ENCODE measurements around the gene SLC17A5. TPM values are rescaled to one million over a fixed set of nuclear protein-coding genes. Genes with fewer than 3 reads are reported as not detected.
"Not testable (repeated sequence)": the region's sequence is repeated elsewhere in the genome, so short reads cannot be mapped to it uniquely, and the experiment has no call there.

Gene SLC17A5
- total RNA-seq = 1 to 10 TPM; 4.8 to 6.4 TPM

DNA sequence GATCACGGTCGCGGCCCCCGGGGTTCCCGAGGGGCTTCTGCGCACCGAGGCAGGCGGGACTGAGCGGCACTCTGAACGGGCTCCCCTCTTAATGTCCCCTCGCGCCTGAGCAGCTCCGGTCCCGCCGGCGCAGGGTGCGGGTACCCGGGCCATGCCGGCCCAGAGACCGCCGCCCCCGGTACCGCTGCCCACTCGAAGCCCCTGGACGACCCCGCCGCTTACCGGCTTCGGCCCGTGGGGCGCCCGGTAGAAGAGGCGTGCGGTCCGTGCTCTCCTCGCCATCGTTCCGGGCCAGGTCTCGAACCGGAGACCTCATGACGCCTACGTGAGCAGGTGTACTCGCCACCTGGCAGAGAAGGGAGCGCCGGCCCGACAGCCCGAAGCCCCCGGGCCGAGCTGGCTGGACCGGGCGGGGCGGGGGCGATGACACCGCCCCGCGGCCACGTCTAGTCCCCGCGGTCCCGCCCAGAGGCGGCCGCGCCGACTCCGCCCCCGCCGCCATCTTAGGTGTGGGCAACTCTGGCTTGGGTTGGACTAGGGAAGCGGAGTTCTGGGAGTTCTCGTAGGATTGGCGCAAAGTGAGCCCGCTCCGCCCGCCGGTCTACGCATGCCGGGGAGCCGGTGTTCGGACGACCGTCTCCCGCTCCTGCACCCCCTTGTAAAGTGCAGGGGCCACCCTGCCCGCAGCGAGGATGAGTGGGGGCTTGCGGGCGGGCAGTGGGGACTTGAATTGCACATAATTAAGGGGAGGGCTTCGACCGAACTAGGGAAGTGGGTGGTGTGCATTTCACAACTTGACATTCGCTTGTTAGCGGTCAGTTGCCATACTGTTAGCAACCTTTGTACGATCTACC lies at the start of gene SLC17A5:
Gene SLC17A5, minus strand, starts transcription at position 422 of the 854 bp plus-strand sequence. Its CDS starts 106 bp downstream, at position 316.
- Mint-ChIP-seq H3K9me3 (no peaks in the 10 kb centered on the region), H3K27me3 (no peaks in the 10 kb centered on the region), H3K27ac (peak within 1 kb of the TSS; percentile 94), H3K36me3 (ENCODE audit: low read depth) (peaks cover 9% of the 10 kb centered on the region), H3K4me1 (peaks cover 6% of the 10 kb centered on the region), H3K4me3 (peak within 1 kb of the TSS; percentile 83)
- ATAC-seq (replicated peaks) = peak; percentile 94

GRCh38 chr6:73703466-73703865 lies 49.7 kb upstream of the SLC17A5 start:
- no peak for ATAC-seq (replicated peaks)
- H3K27me3 Mint-ChIP-seq = peaks cover 5% of the 10 kb centered on the region
- no peak overlapping the region for H3K4me3 Mint-ChIP-seq
- peaks cover 38% of the 10 kb centered on the region for H3K36me3 Mint-ChIP-seq (ENCODE audit: low read depth)
- peaks cover 13% of the 10 kb centered on the region for H3K4me1 Mint-ChIP-seq
- no peak overlapping the region for H3K27ac Mint-ChIP-seq
- no peaks in the 10 kb centered on the region for H3K9me3 Mint-ChIP-seq

DNA sequence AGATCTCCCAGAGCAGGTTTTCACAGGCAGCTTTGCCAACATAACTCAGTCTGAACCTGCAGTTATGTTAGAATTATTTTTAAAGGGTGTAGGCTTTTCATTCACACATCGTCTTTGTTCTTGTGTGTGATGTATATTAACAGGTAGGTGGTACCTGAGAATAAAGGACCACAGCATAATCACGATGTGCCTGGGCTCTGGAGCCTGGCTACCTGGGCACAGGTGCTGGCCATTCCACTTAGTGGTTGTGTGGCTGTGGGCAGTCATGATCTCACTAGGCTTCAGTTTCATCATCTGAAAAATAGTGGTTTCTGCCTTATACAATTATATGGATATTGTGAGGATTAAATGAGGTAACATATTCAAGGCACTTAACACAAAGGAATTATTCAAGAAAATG lies 48.7 kb upstream of the SLC17A5 start:
- Mint-ChIP-seq H3K36me3 (ENCODE audit: low read depth) (peaks cover 47% of the 10 kb centered on the region), H3K9me3 (no peaks in the 10 kb centered on the region), H3K27me3 (peaks cover 12% of the 10 kb centered on the region), H3K4me3 (peak overlapping the region; percentile 6), H3K4me1 (peaks cover 17% of the 10 kb centered on the region), H3K27ac (no peak overlapping the region)
- ATAC-seq (replicated peaks) = no peak

- H3K4me3 Mint-ChIP-seq = no peak overlapping the region
- no peaks in the 10 kb centered on the region for H3K9me3 Mint-ChIP-seq
- peaks cover 61% of the 10 kb centered on the region for H3K36me3 Mint-ChIP-seq (ENCODE audit: low read depth)
- H3K27me3 Mint-ChIP-seq = peaks cover 12% of the 10 kb centered on the region
- ATAC-seq (replicated peaks) = no peak
- no peak overlapping the region for H3K27ac Mint-ChIP-seq
- peaks cover 28% of the 10 kb centered on the region for H3K4me1 Mint-ChIP-seq
These were observed 46.1 kb upstream of the SLC17A5 start for GRCh38 chr6:73699676-73700459.

DNA sequence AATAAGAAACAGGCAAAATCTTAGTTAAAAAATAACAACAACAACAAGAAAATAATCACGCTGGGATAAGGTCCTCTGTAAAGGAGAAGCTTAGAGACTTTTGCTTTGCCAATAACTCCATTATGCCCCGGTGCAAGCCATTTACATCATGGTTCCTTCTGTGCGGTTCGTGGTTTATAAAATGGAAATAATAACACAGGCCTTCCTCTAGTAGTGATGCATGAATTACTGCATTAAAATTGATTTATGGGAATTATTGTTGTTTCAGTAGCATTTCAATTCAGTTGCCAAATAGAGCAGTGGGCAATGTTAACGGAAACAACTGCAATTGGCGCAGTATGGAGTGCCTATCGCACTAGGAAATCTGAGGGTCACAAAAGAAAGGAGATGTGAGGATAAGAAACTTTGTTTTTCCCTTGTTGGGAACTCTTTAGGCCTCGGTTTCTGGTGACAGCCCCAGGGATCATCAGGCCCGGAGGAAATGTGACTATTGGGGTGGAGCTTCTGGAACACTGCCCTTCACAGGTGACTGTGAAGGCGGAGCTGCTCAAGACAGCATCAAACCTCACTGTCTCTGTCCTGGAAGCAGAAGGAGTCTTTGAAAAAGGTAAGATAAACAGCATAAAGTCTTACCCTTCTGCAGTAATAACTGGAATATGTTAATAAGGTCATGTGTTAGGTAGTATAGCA lies 43.3 kb upstream of the SLC17A5 start:
- ATAC-seq (replicated peaks) = no peak
- H3K27me3 Mint-ChIP-seq = peaks cover 20% of the 10 kb centered on the region
- peaks cover 25% of the 10 kb centered on the region for H3K4me1 Mint-ChIP-seq
- H3K4me3 Mint-ChIP-seq = peak overlapping the region; percentile 76
- no peaks in the 10 kb centered on the region for H3K9me3 Mint-ChIP-seq
- peaks cover 48% of the 10 kb centered on the region for H3K36me3 Mint-ChIP-seq (ENCODE audit: low read depth)
- H3K27ac Mint-ChIP-seq = peak overlapping the region; percentile 98

DNA sequence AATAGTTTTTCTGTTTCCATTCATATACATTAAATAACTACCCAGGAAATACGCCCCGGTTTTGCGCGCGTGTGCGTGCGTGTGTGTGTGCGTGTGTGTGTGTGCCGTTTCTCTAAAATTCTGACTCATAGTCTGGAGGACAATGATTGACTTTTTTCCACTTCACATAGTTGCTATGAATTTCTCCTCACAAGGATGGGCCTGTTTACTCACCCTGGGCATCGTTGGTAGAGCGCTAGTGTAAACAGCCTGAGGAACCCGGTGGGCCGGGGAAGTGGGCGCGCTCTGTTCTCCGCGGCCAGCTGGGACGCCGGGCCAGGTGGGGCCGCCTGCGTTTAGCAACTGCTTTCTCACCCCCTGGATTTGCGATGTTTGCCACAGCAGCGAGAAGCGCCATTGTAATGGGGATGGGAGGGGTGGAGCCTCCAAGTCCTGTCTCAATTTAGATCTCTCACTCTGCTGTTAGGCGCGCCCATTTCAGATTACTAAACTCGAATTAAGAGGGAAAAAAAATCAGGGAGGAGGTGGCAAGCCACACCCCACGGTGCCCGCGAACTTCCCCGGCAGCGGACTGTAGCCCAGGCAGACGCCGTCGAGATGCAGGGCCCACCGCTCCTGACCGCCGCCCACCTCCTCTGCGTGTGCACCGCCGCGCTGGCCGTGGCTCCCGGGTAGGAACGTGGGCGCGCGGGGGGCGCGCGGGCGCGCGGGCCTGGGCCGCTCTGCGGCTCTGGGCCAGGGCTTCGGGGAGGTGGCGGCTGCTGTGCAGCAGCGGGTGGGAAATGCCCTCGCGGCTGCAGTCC lies 42.0 kb upstream of the SLC17A5 start, which contains the start of gene CD109:
Gene CD109, plus strand, starts transcription at position 585 of the 803 bp plus-strand sequence. Its CDS starts 13 bp downstream, at position 598.
- Mint-ChIP-seq H3K4me3 (peak within 1 kb of the TSS; percentile 76), H3K27me3 (peaks cover 23% of the 10 kb centered on the region), H3K9me3 (no peaks in the 10 kb centered on the region), H3K27ac (peak within 1 kb of the TSS; percentile 98), H3K36me3 (ENCODE audit: low read depth) (peaks cover 40% of the 10 kb centered on the region), H3K4me1 (peaks cover 22% of the 10 kb centered on the region)
- peak; percentile 87 for ATAC-seq (replicated peaks)

DNA sequence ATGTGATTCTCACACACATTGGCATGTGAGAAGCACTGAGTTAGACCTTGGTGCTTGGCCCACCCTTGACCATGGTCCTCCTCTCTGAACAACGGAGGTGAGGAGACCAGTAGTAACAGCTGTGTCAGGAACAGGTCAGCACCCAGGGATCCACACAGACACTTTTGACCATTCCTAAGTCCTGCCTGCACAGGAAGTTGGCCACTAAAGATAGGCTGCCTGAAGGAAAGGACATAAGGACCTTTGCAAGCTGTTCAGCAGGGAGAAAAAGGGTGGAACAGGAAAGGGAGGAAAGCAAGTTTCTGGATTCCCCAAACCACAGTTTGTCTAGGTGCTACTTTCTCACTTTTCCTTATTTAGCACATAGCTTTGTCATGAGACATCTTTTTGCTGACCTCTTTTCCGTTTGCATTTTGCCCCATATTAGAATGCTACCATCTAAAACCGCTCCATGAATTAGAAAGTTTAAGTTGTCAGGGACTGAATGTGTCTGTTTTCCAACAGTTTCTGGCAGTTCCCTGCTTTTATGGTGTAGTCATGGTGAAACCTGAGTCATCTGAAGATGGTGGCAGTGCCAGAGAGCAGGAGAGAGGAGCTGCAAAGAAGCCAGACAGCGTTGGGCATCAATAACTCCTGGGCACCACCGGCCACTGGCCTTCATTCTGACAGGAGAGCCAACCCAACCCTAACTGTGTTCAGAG lies 41.1 kb upstream of the SLC17A5 start:
- ATAC-seq (replicated peaks) = peak; percentile 54
- Mint-ChIP-seq H3K4me1 (peaks cover 18% of the 10 kb centered on the region), H3K36me3 (ENCODE audit: low read depth) (peaks cover 33% of the 10 kb centered on the region), H3K27ac (peak overlapping the region; percentile 98), H3K9me3 (no peaks in the 10 kb centered on the region), H3K4me3 (peak overlapping the region; percentile 76), H3K27me3 (peaks cover 23% of the 10 kb centered on the region)

GRCh38 chr6:73691512-73691911 lies 37.7 kb upstream of the SLC17A5 start:
- Mint-ChIP-seq H3K9me3 (no peaks in the 10 kb centered on the region), H3K27me3 (peaks cover 25% of the 10 kb centered on the region), H3K4me3 (no peak overlapping the region), H3K4me1 (peaks cover 5% of the 10 kb centered on the region), H3K36me3 (ENCODE audit: low read depth) (peaks cover 7% of the 10 kb centered on the region), H3K27ac (no peak overlapping the region)
- ATAC-seq (replicated peaks) = peak; percentile 18

- H3K4me3 Mint-ChIP-seq = no peak overlapping the region
- H3K27me3 Mint-ChIP-seq = peaks cover 32% of the 10 kb centered on the region
- H3K36me3 Mint-ChIP-seq (ENCODE audit: low read depth) = no peaks in the 10 kb centered on the region
- H3K27ac Mint-ChIP-seq = no peak overlapping the region
- ATAC-seq (replicated peaks) = no peak
- no peaks in the 10 kb centered on the region for H3K4me1 Mint-ChIP-seq
- H3K9me3 Mint-ChIP-seq = no peaks in the 10 kb centered on the region
These were observed 36.3 kb upstream of the SLC17A5 start for GRCh38 chr6:73690056-73690455.

DNA sequence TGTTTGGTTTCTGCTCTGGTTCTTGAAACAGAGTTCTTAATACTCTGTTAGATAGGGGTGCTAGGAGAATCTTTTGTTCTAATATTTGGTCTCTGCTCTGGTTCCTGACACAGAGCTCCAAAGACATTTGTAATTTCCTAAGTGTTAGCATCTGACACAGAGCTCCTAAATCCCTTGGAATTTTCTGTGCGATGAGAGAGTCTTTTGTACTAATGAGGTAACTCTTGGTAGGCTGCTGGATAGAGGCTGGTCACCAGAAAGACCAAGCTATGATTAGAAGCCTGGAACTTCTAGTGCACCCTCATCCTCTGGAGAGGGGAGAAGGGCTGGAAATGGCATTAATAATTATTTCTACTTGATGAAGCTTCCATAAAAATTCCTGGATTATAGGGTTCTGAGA lies 34.6 kb upstream of the SLC17A5 start:
- no peak for ATAC-seq (replicated peaks)
- no peaks in the 10 kb centered on the region for H3K9me3 Mint-ChIP-seq
- H3K36me3 Mint-ChIP-seq (ENCODE audit: low read depth) = no peaks in the 10 kb centered on the region
- no peaks in the 10 kb centered on the region for H3K4me1 Mint-ChIP-seq
- H3K27ac Mint-ChIP-seq = no peak overlapping the region
- no peak overlapping the region for H3K4me3 Mint-ChIP-seq
- H3K27me3 Mint-ChIP-seq = peaks cover 32% of the 10 kb centered on the region

DNA sequence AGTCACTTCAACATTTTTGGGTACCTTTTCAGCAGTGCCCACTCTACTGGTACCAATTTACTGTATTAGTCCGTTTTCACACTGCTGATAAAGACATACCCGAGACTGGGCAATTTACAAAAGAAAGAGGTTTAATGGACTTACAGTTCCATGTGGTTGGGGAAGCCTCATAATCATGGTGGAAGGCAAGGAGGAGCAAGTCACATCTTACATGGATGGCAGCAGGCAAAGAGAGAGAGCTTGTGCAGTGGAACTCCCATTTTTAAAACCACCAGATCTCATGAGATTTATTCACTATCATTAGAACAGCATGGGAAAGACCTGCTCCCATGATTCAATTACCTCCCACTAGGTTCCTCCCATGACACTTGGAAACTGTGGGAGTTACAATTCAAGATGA lies 29.8 kb upstream of the SLC17A5 start:
- not testable (repeated sequence) for H3K4me1 Mint-ChIP-seq; H3K4me3 Mint-ChIP-seq; H3K36me3 Mint-ChIP-seq (ENCODE audit: low read depth); H3K9me3 Mint-ChIP-seq; ATAC-seq (replicated peaks); H3K27ac Mint-ChIP-seq
- peaks cover 21% of the 10 kb centered on the region for H3K27me3 Mint-ChIP-seq

GRCh38 chr6:73680289-73680918 lies 26.6 kb upstream of the SLC17A5 start:
- H3K4me3 Mint-ChIP-seq = no peak overlapping the region
- no peaks in the 10 kb centered on the region for H3K36me3 Mint-ChIP-seq (ENCODE audit: low read depth)
- no peak for ATAC-seq (replicated peaks)
- no peak overlapping the region for H3K27ac Mint-ChIP-seq
- H3K27me3 Mint-ChIP-seq = peaks cover 11% of the 10 kb centered on the region
- peaks cover 3% of the 10 kb centered on the region for H3K4me1 Mint-ChIP-seq
- no peaks in the 10 kb centered on the region for H3K9me3 Mint-ChIP-seq

DNA sequence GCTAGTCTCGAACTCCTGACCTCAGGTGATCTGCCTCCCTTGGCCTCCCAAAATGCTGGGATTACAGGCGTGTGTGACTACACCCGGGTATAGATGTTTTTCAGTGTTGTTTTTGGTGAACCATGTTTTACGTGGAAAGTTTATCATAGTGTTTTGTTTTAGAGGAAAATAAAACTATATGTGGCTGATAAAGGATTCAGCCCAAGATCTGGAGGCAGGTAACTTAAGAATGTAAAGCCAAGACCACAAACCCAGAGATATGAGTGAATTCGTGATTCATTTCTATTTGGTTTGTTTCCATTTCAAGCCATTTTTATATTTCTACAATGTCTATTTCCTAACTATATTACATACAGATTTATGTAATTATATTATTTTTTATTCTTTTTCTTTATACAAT lies 26.1 kb upstream of the SLC17A5 start:
- H3K9me3 Mint-ChIP-seq; H3K27ac Mint-ChIP-seq; H3K4me3 Mint-ChIP-seq; H3K4me1 Mint-ChIP-seq; H3K36me3 Mint-ChIP-seq (ENCODE audit: low read depth); ATAC-seq (replicated peaks): not testable (repeated sequence)
- H3K27me3 Mint-ChIP-seq = peaks cover 11% of the 10 kb centered on the region
